Common myeloid progenitor, CD34-positive (primary cell): ENCODE results near the gene SOX1.

Experiments used
- CTCF ChIA-PET: fragments of 350-600 bp; sonication (Branson Sonifier 250); formaldehyde crosslinking; loops from one replicate; lab custom pipeline; 2021; ENCODE audit warnings: antibody characterized with exemption; lab: Charles Lee
- POLR2A ChIA-PET: fragments of 350-600 bp; sonication (Branson Sonifier 250); formaldehyde crosslinking; loops from one replicate; lab custom pipeline; 2021; ENCODE audit warnings: antibody characterized with exemption; lab: Charles Lee
- DNase-seq, 3 donors: peaks; one replicate each; pipeline versions ENCODE4 v3.0.0 to v3.0.0-alpha.2; 2013
- H3K27ac ChIP-seq, 2 experiments: 1 replicate in 1 of 2; 2 replicates in 1 of 2; pipeline ENCODE4 v1.7.0; 2013; ENCODE audit warnings: inconsistent platforms in 2 of 2, low read length in 2 of 2, mild to moderate bottlenecking in 2 of 2, low read depth in 1 of 2, moderate library complexity in 1 of 2; ENCODE audit not compliant: severe bottlenecking in 2 of 2, insufficient read depth in 1 of 2, poor library complexity in 1 of 2
- H3K27me3 ChIP-seq, 5 experiments: replicated peaks in 2 of 5; 1 replicate in 3 of 5; 2 replicates in 2 of 5; pipeline versions ENCODE4 v1.6.1 to v1.7.0; 2013; ENCODE audit warnings: low read length in 4 of 5, mild to moderate bottlenecking in 2 of 5, moderate library complexity in 2 of 5, inconsistent platforms in 1 of 5; ENCODE audit not compliant: insufficient read depth in 5 of 5, control insufficient read depth in 4 of 5
- H3K36me3 ChIP-seq, 4 experiments: 1 replicate in 2 of 4; 2 replicates in 2 of 4; pipeline versions ENCODE4 v1.6.1 to v1.7.0; 2013; ENCODE audit warnings: low read length in 3 of 4, control low read depth in 1 of 4, mild to moderate bottlenecking in 1 of 4; ENCODE audit not compliant: control insufficient read depth in 4 of 4, insufficient read depth in 4 of 4
- H3K4me1 ChIP-seq, 4 experiments: 1 replicate in 3 of 4; 2 replicates in 1 of 4; pipeline versions ENCODE4 v1.6.1 to v1.7.1; 2013; ENCODE audit warnings: low read length in 3 of 4, mild to moderate bottlenecking in 3 of 4, control low read depth in 1 of 4, inconsistent platforms in 1 of 4, moderate library complexity in 1 of 4; ENCODE audit not compliant: control insufficient read depth in 4 of 4, insufficient read depth in 4 of 4; ENCODE audit errors: control extremely low read depth in 1 of 4
- H3K4me3 ChIP-seq, 7 experiments: 1 replicate in 4 of 7; 2 replicates in 3 of 7; pipeline versions ENCODE4 v1.5.1 to v1.7.0; 2013; ENCODE audit warnings: mild to moderate bottlenecking in 7 of 7, low read length in 6 of 7, moderate library complexity in 6 of 7, inconsistent platforms in 2 of 7, low read depth in 2 of 7, control low read depth in 1 of 7; ENCODE audit not compliant: insufficient read depth in 4 of 7, control insufficient read depth in 1 of 7; ENCODE audit errors: extremely low read depth in 1 of 7
- H3K9me3 ChIP-seq, 5 experiments: 1 replicate in 4 of 5; 2 replicates in 1 of 5; pipeline versions ENCODE4 v1.6.1 to v1.7.1; 2013; ENCODE audit warnings: low read length in 4 of 5, mild to moderate bottlenecking in 2 of 5, inconsistent platforms in 1 of 5, low read depth in 1 of 5, moderate library complexity in 1 of 5; ENCODE audit not compliant: control insufficient read depth in 4 of 5, insufficient read depth in 2 of 5; ENCODE audit errors: control extremely low read depth in 1 of 5
- WGBS: methylation state at CpG from one replicate; pipeline ENCODE4 v1.1.5; 2013; ENCODE audit not compliant: insufficient coverage; 5-methylcytosine and 5-hydroxymethylcytosine counted together

The SOX1 gene

GRCh38 chr13:112071723-112072533, 5.0 kb downstream of the SOX1 start:
- Histone ChIP-seq H3K9me3 (peaks cover 0 to 8% (median 0%) of the 10 kb centered on the region in 5 experiments), H3K27me3 (peaks cover 30 to 98% (median 58%) of the 10 kb centered on the region in 5 experiments), H3K4me1 (peaks cover 0 to 24% (median 7%) of the 10 kb centered on the region in 4 experiments), H3K4me3 (no peak overlapping the region), H3K36me3 (no peaks in the 10 kb centered on the region), H3K27ac (no peak overlapping the region)
- WGBS, result 6% methylated on average over 48 of the region's 59 CpGs
- CTCF ChIA-PET, result interaction anchor here (0.8 kb wide), 1 partner anchor 10 kb away, joined by 3 read pairs; no protein-coding TSS in a partner anchor
- no peak for DNase-seq
- POLR2A ChIA-PET, result interaction anchor here (0.6 kb wide), 1 partner anchor 502 kb away, joined by 4 read pairs; no protein-coding TSS in a partner anchor

GRCh38 chr13:112072534-112073244, 5.7 kb downstream of the SOX1 start:
- ChIA-PET POLR2A (interaction anchor here (1.1 kb wide), 1 partner anchor 14 kb away, joined by 3 read pairs; no protein-coding TSS in a partner anchor), CTCF (interaction anchor here (1.4 kb wide), 1 partner anchor 11 kb away, joined by 6 read pairs; no protein-coding TSS in a partner anchor)
- 2% methylated on average over 66 of the region's 77 CpGs for WGBS
- Histone ChIP-seq H3K9me3 (peaks cover 0 to 8% (median 0%) of the 10 kb centered on the region in 5 experiments), H3K27me3 (peaks cover 29 to 98% (median 59%) of the 10 kb centered on the region in 5 experiments), H3K36me3 (no peaks in the 10 kb centered on the region), H3K27ac (no peak overlapping the region), H3K4me3 (peak overlapping the region in 2 of 7 experiments; percentile 6 to 40), H3K4me1 (peaks cover 0 to 19% (median 6%) of the 10 kb centered on the region in 4 experiments)
- no peak for DNase-seq

GRCh38 chr13:112073245-112074138, 6.5 kb downstream of the SOX1 start:
- Histone ChIP-seq H3K36me3 (no peaks in the 10 kb centered on the region), H3K4me3 (no peak overlapping the region), H3K9me3 (peaks cover 0 to 8% (median 0%) of the 10 kb centered on the region in 5 experiments), H3K27ac (no peak overlapping the region), H3K27me3 (peaks cover 29 to 98% (median 63%) of the 10 kb centered on the region in 5 experiments), H3K4me1 (peaks cover 0 to 18% (median 5%) of the 10 kb centered on the region in 4 experiments)
- no peak for DNase-seq
- WGBS, result under 1% methylated on average over 27 of the region's 77 CpGs
- POLR2A ChIA-PET, result interaction anchor here (1.1 kb wide), 1 partner anchor 15 kb away, joined by 3 read pairs; no protein-coding TSS in a partner anchor
- CTCF ChIA-PET, result interaction anchor here (1.4 kb wide), 1 partner anchor 12 kb away, joined by 6 read pairs; no protein-coding TSS in a partner anchor

GRCh38 chr13:112074139-112074865, 7.4 kb downstream of the SOX1 start:
- WGBS, result 9% methylated on average over 12 of the region's 17 CpGs
- Histone ChIP-seq H3K36me3 (no peaks in the 10 kb centered on the region), H3K9me3 (peaks cover 0 to 8% (median 0%) of the 10 kb centered on the region in 5 experiments), H3K4me3 (no peak overlapping the region), H3K27me3 (peaks cover 33 to 98% (median 65%) of the 10 kb centered on the region in 5 experiments), H3K4me1 (peaks cover 0 to 11% (median 3%) of the 10 kb centered on the region in 4 experiments), H3K27ac (no peak overlapping the region)
- ChIA-PET CTCF (no interaction called here), POLR2A (no interaction called here)
- DNase-seq, result no peak

GRCh38 chr13:112077729-112078128, 10.8 kb downstream of the SOX1 start:
- no peak for DNase-seq
- ChIA-PET POLR2A (no interaction called here), CTCF (no interaction called here)
- H3K27me3 ChIP-seq, result peaks cover 24 to 86% (median 49%) of the 10 kb centered on the region in 5 experiments
- WGBS, result 14% methylated on average over 3 of the region's 3 CpGs
- no peaks in the 10 kb centered on the region for H3K36me3 ChIP-seq
- peaks cover 0 to 5% (median 2%) of the 10 kb centered on the region in 4 experiments for H3K4me1 ChIP-seq
- peaks cover 0 to 6% (median 0%) of the 10 kb centered on the region in 5 experiments for H3K9me3 ChIP-seq
- no peak overlapping the region for H3K27ac ChIP-seq
- H3K4me3 ChIP-seq, result no peak overlapping the region

GRCh38 chr13:112078216-112078615, 11.3 kb downstream of the SOX1 start:
- CTCF ChIA-PET, result no interaction called here
- peaks cover 0 to 3% (median under 1%) of the 10 kb centered on the region in 4 experiments for H3K4me1 ChIP-seq
- H3K36me3 ChIP-seq, result no peaks in the 10 kb centered on the region
- H3K9me3 ChIP-seq, result peaks cover 0 to 6% (median 2%) of the 10 kb centered on the region in 5 experiments
- 15% methylated on average over 16 of the region's 16 CpGs for WGBS
- H3K27me3 ChIP-seq, result peaks cover 24 to 81% (median 49%) of the 10 kb centered on the region in 5 experiments
- H3K27ac ChIP-seq, result no peak overlapping the region
- POLR2A ChIA-PET, result no interaction called here
- DNase-seq, result no peak
- H3K4me3 ChIP-seq, result no peak overlapping the region
